GM12878 (cell line): Measurements from ENCODE around the gene SMARCD1. TPM values are rescaled to one million over a fixed set of nuclear protein-coding genes. Genes with fewer than 3 reads are reported as not detected.

Source experiments
- ATAC-seq: fragments of 200-7000 bp; cut with Tn5 transposase; 3 replicates; pipeline ENCODE4 v1.9.1; 2020; ENCODE audit warnings: mild to moderate bottlenecking, moderate library complexity
- BruUV-seq: library from RNA; stranded (reverse); fragments of 400-500 nt; replicated peaks from 2 replicates; lab custom pipeline; 2021; lab: Mats Ljungman, UMichigan
- CTCF ChIA-PET: fragments of 300-600 bp; sonication (Branson Sonifier 250); formaldehyde crosslinking; extraction: SDS; loops from one replicate; lab custom pipeline; 2021; ENCODE audit warnings: inconsistent platforms; lab: Yijun Ruan, JAX
- POLR2A ChIA-PET: fragments of 350-600 bp; formaldehyde crosslinking; extraction: SDS; loops from one replicate; lab custom pipeline; 2021; ENCODE audit warnings: inconsistent platforms; lab: Charles Lee
- RAD21 ChIA-PET: fragments of 300-600 bp; sonication (Branson Sonifier 250); formaldehyde crosslinking; loops from one replicate; lab custom pipeline; 2023; ENCODE audit warnings: antibody characterized with exemption; ENCODE audit not compliant: unreplicated experiment; lab: Charles Lee
- SMC1A ChIA-PET: fragments of 300-600 bp; sonication (Branson Sonifier 250); formaldehyde crosslinking; loops from one replicate; lab custom pipeline; 2023; ENCODE audit not compliant: unreplicated experiment, uncharacterized antibody; lab: Charles Lee
- DNase-seq: peaks from one replicate; pipeline ENCODE4 v3.0.0-alpha.2; 2011; ENCODE audit warnings: low read depth, low spot score
- FAIRE-seq: peaks from 3 replicates; lab custom pipeline; 2011; peaks lifted over from hg19 to GRCh38; lab: Jason Lieb, UNC
- H2AFZ ChIP-seq: 2 replicates; pipeline ENCODE4 v1.6.0; 2011; ENCODE audit warnings: low read depth, low read length, control low read depth; ENCODE audit not compliant: control insufficient read depth
- H3K27ac ChIP-seq: 2 replicates; pipeline ENCODE4 v1.5.1; 2011; ENCODE audit warnings: control low read depth; ENCODE audit not compliant: control insufficient read depth, insufficient read depth
- H3K27me3 ChIP-seq, 2 experiments: replicated peaks in 1 of 2; 2 replicates each; pipeline versions ENCODE4 v1.6.0 to v1.6.1; 2011; ENCODE audit warnings: low read length in 1 of 2; ENCODE audit not compliant: control insufficient read depth in 2 of 2, insufficient read depth in 2 of 2
- H3K36me3 ChIP-seq, 2 experiments: 2 replicates each; pipeline ENCODE4 v1.5.1; 2011; ENCODE audit warnings: low read length in 1 of 2; ENCODE audit not compliant: control insufficient read depth in 2 of 2, insufficient read depth in 2 of 2
- H3K4me1 ChIP-seq: 2 replicates; pipeline ENCODE4 v1.6.1; 2011; ENCODE audit warnings: mild to moderate bottlenecking, low read length, moderate library complexity, mixed read lengths; ENCODE audit not compliant: control insufficient read depth, insufficient read depth
- H3K4me2 ChIP-seq: 2 replicates; pipeline ENCODE4 v1.6.0; 2011; ENCODE audit warnings: control low read depth; ENCODE audit not compliant: control insufficient read depth, insufficient read depth
- H3K4me3 ChIP-seq: fragments of 200-600 bp; sonication (generic); 2 replicates; pipeline ENCODE4 v1.5.1; 2016
- H3K79me2 ChIP-seq: 2 replicates; pipeline ENCODE4 v1.6.0; 2011; ENCODE audit warnings: low read length; ENCODE audit not compliant: control insufficient read depth, insufficient read depth
- H3K9ac ChIP-seq: 2 replicates; pipeline ENCODE4 v1.8.0; 2011; ENCODE audit warnings: low read length, control low read depth, mixed read lengths; ENCODE audit not compliant: control insufficient read depth, insufficient read depth
- H3K9me3 ChIP-seq: replicated peaks from 3 replicates; pipeline ENCODE4 v1.5.1; 2011; ENCODE audit warnings: mild to moderate bottlenecking, low read length; ENCODE audit not compliant: control insufficient read depth, insufficient read depth
- H4K20me1 ChIP-seq: 2 replicates; pipeline ENCODE4 v1.6.0; 2011; ENCODE audit not compliant: control insufficient read depth, insufficient read depth
- ATF7 ChIP-seq: fragments of 450-650 bp; IDR thresholded peaks from 2 replicates; pipeline ENCODE4 v1.6.1; 2016; ENCODE audit warnings: low read depth, mild to moderate bottlenecking
- BCLAF1 ChIP-seq: fragments of 450-650 bp; IDR thresholded peaks from 2 replicates; pipeline ENCODE4 v1.6.1; 2017; ENCODE audit warnings: antibody characterized with exemption, mild to moderate bottlenecking, moderate library complexity
- FOXM1 ChIP-seq: IDR thresholded peaks from 2 replicates; pipeline ENCODE4 v1.6.1; 2012; ENCODE audit warnings: low read depth, mild to moderate bottlenecking, inconsistent platforms, low read length, moderate library complexity
- HDGF ChIP-seq: fragments of 450-650 bp; IDR thresholded peaks from 2 replicates; pipeline ENCODE4 v1.6.1; 2016; ENCODE audit warnings: antibody characterized with exemption
- IKZF1 ChIP-seq: fragments of 450-650 bp; conservative IDR thresholded peaks from 2 replicates; pipeline ENCODE4 v1.6.1; 2017; ENCODE audit warnings: antibody characterized with exemption, mild to moderate bottlenecking
- LARP7 ChIP-seq: fragments of 450-650 bp; IDR thresholded peaks from 2 replicates; pipeline ENCODE4 v1.6.1; 2017; ENCODE audit warnings: mild to moderate bottlenecking
- NFYA ChIP-seq: IDR thresholded peaks from 2 replicates; pipeline ENCODE4 v1.6.1; 2011; ENCODE audit warnings: low read depth, mild to moderate bottlenecking, low read length, improper control_type of control experiment, borderline replicate concordance
- SMAD5 ChIP-seq: IDR thresholded peaks from 2 replicates; pipeline ENCODE4 v1.6.1; 2016; ENCODE audit warnings: antibody characterized with exemption, low read depth
- SMARCA5 ChIP-seq: fragments of 450-650 bp; IDR thresholded peaks from 2 replicates; pipeline ENCODE4 v1.6.1; 2017; ENCODE audit warnings: mild to moderate bottlenecking
- WGBS: methylation state at CpG from one replicate; pipeline ENCODE4 v1.1.6; 2016; ENCODE audit warnings: low lambda C conversion rate; ENCODE audit not compliant: insufficient replicate concordance, insufficient coverage; ENCODE audit errors: missing lambda C conversion rate; 5-methylcytosine and 5-hydroxymethylcytosine counted together
- in situ Hi-C: fragments of 300-500 bp; cut with MboI; formaldehyde crosslinking; loops from 9 replicates; pipeline ENCODE4 v1.14.3; 2018; ENCODE audit warnings: mixed read lengths
- intact Hi-C: fragments of 100-400 bp; cut with micrococcal nuclease; formaldehyde crosslinking; loops from one replicate; pipeline ENCODE4 v1.14.2; 2022; ENCODE audit not compliant: unreplicated experiment
- polyA plus RNA-seq, 11 experiments: library from polyadenylated mRNA; depleted of rRNA in 4 of 11; unstranded in 6 of 11; stranded (reverse) in 5 of 11; fragments of >200 nt; fragmentation: Nextera tagmentation in 4 of 11; fragmentation: Illumina TruSeq in 1 of 11; extraction: Ambion mirVana in 4 of 11; extraction: Trizol in 1 of 11; gene quantifications; 1 replicate in 1 of 11; 2 replicates in 10 of 11; pipeline versions ENCODE4 v1.2.1 to v1.2.3, GENCODE V29; 2011 to 2016; ENCODE audit warnings: inconsistent platforms in 2 of 11, missing spikeins in 2 of 11, low read depth in 1 of 11
- total RNA-seq, 4 experiments: library from RNA; depleted of rRNA in 3 of 4; stranded (reverse); fragments of >200 nt in 3 of 4; fragmentation: Illumina TruSeq in 1 of 4; extraction: Trizol in 1 of 4; gene quantifications; 2 replicates each; pipeline versions ENCODE4 v1.2.1 to v1.2.3, GENCODE V29; 2013 to 2021
- TF ChIP-seq, protein P1 (sequence below): fragments of 450-650 bp; IDR thresholded peaks from 2 replicates; pipeline ENCODE4 v1.6.1; 2017; ENCODE audit warnings: borderline replicate concordance

SMARCD1 gene
- total and polyA plus RNA-seq, 10 of the 15 experiments (the other 5 are each of a cell fraction or from before 2014, with no cell fraction given), result 1.4 to 92.4 (median 58.9) TPM

DNA sequence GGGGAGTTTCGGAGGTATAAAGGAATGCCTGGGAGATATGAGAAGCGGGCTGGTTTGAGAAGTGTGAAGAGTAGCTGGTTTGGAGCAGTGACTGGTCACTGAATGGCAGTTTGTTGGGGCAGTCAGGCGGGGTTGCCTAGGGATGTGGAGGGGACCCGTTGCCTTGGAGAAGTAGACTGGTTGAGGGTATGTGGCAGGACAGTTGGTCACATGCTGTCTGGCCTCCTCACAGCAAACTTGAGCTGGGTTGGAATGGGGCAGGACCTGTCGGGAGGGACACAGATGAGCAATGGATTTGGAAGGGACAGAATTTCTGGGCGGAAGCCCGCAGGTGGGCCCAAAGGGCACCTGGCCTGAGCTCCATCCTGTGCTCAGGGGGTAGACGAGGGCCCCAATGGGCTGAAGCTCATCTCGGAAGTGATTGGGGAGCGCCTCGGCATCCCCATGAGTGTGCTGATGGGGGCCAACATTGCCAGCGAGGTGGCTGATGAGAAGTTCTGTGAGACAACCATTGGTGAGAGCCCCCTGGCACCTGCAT, 20.8 kb downstream of the SMARCD1 start:
- BruUV-seq, result no TSS peak
- RAD21 ChIA-PET, result no interaction called here
- intact Hi-C loops (no loop called here), in situ Hi-C loops (no loop called here)
- H4K20me1 ChIP-seq, result no peaks in the 10 kb centered on the region
- FAIRE-seq (no peak), ATAC-seq (no peak), DNase-seq (no peak)
- no peak overlapping the region for H3K27ac ChIP-seq
- peaks cover 0 to 4% of the 10 kb centered on the region in 2 experiments; a peak in 2 of 4 replicates for H3K36me3 ChIP-seq
- no peaks in the 10 kb centered on the region for H3K79me2 ChIP-seq
- 64% methylated on average over 12 of the region's 12 CpGs for WGBS
- peaks cover 15% of the 10 kb centered on the region for H3K4me1 ChIP-seq
- CTCF ChIA-PET, result interaction anchor here (0.8 to 13.0 kb wide), 2 partner anchors 17 to 63 kb away, joined by 4 to 257 read pairs; partner anchors contain the start of gene CERS5
- H2AFZ ChIP-seq, result no peak overlapping the region
- H3K4me3 ChIP-seq, result no peak overlapping the region
- no peak overlapping the region for H3K9ac ChIP-seq
- SMC1A ChIA-PET, result no interaction called here
- H3K9me3 ChIP-seq, result no peaks in the 10 kb centered on the region
- POLR2A ChIA-PET, result no interaction called here
- H3K4me2 ChIP-seq, result no peak overlapping the region
- TF ChIP-seq ATF7 (no peak), IKZF1 (no peak), LARP7 (no peak), NFYA (no peak), SMAD5 (no peak), FOXM1 (no peak), SMARCA5 (no peak), BCLAF1 (no peak), HDGF (no peak)
- TF ChIP-seq, protein P1, sequence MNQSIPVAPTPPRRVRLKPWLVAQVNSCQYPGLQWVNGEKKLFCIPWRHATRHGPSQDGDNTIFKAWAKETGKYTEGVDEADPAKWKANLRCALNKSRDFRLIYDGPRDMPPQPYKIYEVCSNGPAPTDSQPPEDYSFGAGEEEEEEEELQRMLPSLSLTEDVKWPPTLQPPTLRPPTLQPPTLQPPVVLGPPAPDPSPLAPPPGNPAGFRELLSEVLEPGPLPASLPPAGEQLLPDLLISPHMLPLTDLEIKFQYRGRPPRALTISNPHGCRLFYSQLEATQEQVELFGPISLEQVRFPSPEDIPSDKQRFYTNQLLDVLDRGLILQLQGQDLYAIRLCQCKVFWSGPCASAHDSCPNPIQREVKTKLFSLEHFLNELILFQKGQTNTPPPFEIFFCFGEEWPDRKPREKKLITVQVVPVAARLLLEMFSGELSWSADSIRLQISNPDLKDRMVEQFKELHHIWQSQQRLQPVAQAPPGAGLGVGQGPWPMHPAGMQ, result no peak
- no peaks in the 10 kb centered on the region for H3K27me3 ChIP-seq
